Suprapubic skin (tissue), 4 donors: ENCODE results near the gene IGF1. TPM values are rescaled to one million over a fixed set of nuclear protein-coding genes. Genes with fewer than 3 reads are reported as not detected.

Source experiments
- DNase-seq, 2 donors: peaks; one replicate each; pipeline ENCODE4 v3.0.0-alpha.2; 2019; ENCODE audit warnings: low spot score in 2 of 2
- H3K27ac ChIP-seq: fragments of 200-600 bp; sonication (generic); one replicate; pipeline ENCODE4 v1.5.1; 2019
- H3K27me3 ChIP-seq: fragments of 200-600 bp; sonication (generic); one replicate; pipeline ENCODE4 v1.5.1; 2019
- H3K36me3 ChIP-seq: fragments of 200-600 bp; sonication (generic); one replicate; pipeline ENCODE4 v1.5.1; 2019
- H3K4me1 ChIP-seq: fragments of 200-600 bp; sonication (generic); one replicate; pipeline ENCODE4 v1.5.1; 2019
- H3K4me3 ChIP-seq: fragments of 200-600 bp; sonication (generic); one replicate; pipeline ENCODE4 v1.5.1; 2019; ENCODE audit warnings: mild to moderate bottlenecking
- H3K9me3 ChIP-seq: fragments of 200-600 bp; sonication (generic); one replicate; pipeline ENCODE4 v1.5.1; 2019
- CTCF ChIP-seq, 2 donors: fragments of 200-600 bp in 1 of 2; fragments of 450-650 bp in 1 of 2; sonication (generic) in 1 of 2; IDR thresholded peaks; one replicate each; pipeline ENCODE4 v1.5.1; 2016 to 2019; ENCODE audit warnings: antibody characterized with exemption in 2 of 2, mild to moderate bottlenecking in 1 of 2, moderate library complexity in 1 of 2
- EP300 ChIP-seq: sonication (generic); formaldehyde crosslinking; IDR thresholded peaks from one replicate; pipeline ENCODE4 v1.6.1; 2017; ENCODE audit warnings: antibody characterized with exemption
- POLR2A ChIP-seq, 2 donors: fragments of 450-650 bp; IDR thresholded peaks; one replicate each; pipeline ENCODE4 v1.6.1; 2017; ENCODE audit warnings: antibody characterized with exemption in 2 of 2, mild to moderate bottlenecking in 2 of 2, moderate library complexity in 2 of 2
- POLR2AphosphoS5 ChIP-seq, 3 donors: sonication (generic); formaldehyde crosslinking; IDR thresholded peaks; one replicate each; pipeline ENCODE4 v1.6.1; 2017; ENCODE audit warnings: antibody characterized with exemption in 3 of 3
- WGBS: methylation state at CpG from one replicate; pipeline ENCODE4 v1.1.5; 2018; 5-methylcytosine and 5-hydroxymethylcytosine counted together
- total RNA-seq, 4 donors: library from RNA; depleted of rRNA; stranded (reverse); fragments of >200 nt; gene quantifications; one replicate each; pipeline ENCODE4 v1.1.0, GENCODE V29; 2016

Gene IGF1
- total RNA-seq, 4 donors from 2014 or later, result 5.9 to 19.7 (median 11.7) TPM

- H3K4me1 ChIP-seq, result no peaks in the 10 kb centered on the region
- no peak overlapping the region for H3K4me3 ChIP-seq
- H3K36me3 ChIP-seq, result no peaks in the 10 kb centered on the region
- H3K27ac ChIP-seq, result no peak overlapping the region
- TF ChIP-seq EP300, result no peak
- no peak for TF ChIP-seq POLR2A (IDR thresholded peaks at IDR 0.05)
- TF ChIP-seq CTCF (IDR thresholded peaks at IDR 0.05), result no peak
- no peak for TF ChIP-seq POLR2AphosphoS5 (IDR thresholded peaks at IDR 0.05)
- no peaks in the 10 kb centered on the region for H3K27me3 ChIP-seq
- 88% methylated on average over 1 of the region's 1 CpG for WGBS
- H3K9me3 ChIP-seq, result no peaks in the 10 kb centered on the region
- no peak for DNase-seq
Observed at GRCh38 chr12:102521662-102522277, 41.4 kb upstream of the IGF1 start.

GRCh38 chr12:102518871-102519270 is 38.5 kb upstream of the IGF1 start:
- TF ChIP-seq POLR2AphosphoS5 (IDR thresholded peaks at IDR 0.05) (no peak), POLR2A (IDR thresholded peaks at IDR 0.05) (no peak), CTCF (IDR thresholded peaks at IDR 0.05) (no peak), EP300 (no peak)
- no peak for DNase-seq
- no peaks in the 10 kb centered on the region for H3K36me3 ChIP-seq
- H3K27ac ChIP-seq, result no peak overlapping the region
- H3K27me3 ChIP-seq, result no peaks in the 10 kb centered on the region
- WGBS, result 91% methylated on average over 5 of the region's 5 CpGs
- no peaks in the 10 kb centered on the region for H3K9me3 ChIP-seq
- H3K4me3 ChIP-seq, result no peak overlapping the region
- H3K4me1 ChIP-seq, result no peaks in the 10 kb centered on the region

DNA sequence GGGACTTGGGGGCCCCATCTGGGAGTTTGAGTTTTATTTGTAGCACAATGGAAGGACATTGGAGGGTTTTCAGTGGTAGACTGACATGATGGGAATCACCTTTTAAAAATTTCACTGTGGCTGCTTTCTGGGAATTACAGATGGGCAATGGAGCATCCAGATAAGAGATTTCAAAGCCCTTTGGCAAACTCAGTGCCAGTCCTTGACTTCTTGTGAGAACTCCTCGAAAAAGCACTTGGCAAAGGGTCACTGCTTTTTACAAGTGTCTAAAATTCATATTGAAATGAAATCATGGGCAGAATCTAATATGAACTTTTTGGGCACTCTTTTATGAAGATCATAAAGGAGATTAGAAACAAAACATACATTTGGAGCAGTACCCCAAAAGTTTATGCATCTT is 34.3 kb upstream of the IGF1 start:
- Histone ChIP-seq H3K4me3 (no peak overlapping the region), H3K9me3 (no peaks in the 10 kb centered on the region), H3K36me3 (no peaks in the 10 kb centered on the region), H3K27ac (no peak overlapping the region), H3K4me1 (no peaks in the 10 kb centered on the region), H3K27me3 (no peaks in the 10 kb centered on the region)
- DNase-seq, result no peak
- 61% methylated on average over 1 of the region's 1 CpG for WGBS
- TF ChIP-seq CTCF (IDR thresholded peaks at IDR 0.05), result no peak
- TF ChIP-seq EP300, result no peak
- TF ChIP-seq POLR2A (IDR thresholded peaks at IDR 0.05), result no peak
- TF ChIP-seq POLR2AphosphoS5 (IDR thresholded peaks at IDR 0.05), result no peak

DNA sequence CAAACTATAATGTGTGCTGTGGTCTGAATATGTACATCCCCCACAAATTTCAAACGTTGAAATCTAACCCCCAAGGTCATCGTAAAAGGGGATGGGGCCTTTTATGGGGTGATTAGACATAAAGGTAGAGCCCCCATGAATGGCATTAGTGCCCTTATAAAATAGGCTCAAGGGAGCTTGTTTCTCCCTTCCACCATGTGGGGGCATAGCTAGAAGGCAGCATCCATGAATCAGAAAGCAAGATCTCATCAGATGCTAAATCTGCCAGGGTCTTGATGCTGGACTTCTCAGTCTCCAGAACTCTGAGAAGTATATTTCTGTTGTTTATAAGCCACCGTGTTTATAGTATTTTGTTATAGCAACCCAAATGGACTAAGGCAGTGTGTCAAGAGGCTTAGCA is 33.4 kb upstream of the IGF1 start:
- WGBS, result 72% methylated on average over 3 of the region's 3 CpGs
- no peaks in the 10 kb centered on the region for H3K27me3 ChIP-seq
- no peaks in the 10 kb centered on the region for H3K36me3 ChIP-seq
- no peak overlapping the region for H3K27ac ChIP-seq
- no peak overlapping the region for H3K4me3 ChIP-seq
- TF ChIP-seq POLR2A (IDR thresholded peaks at IDR 0.05) (no peak), EP300 (no peak), CTCF (IDR thresholded peaks at IDR 0.05) (no peak), POLR2AphosphoS5 (IDR thresholded peaks at IDR 0.05) (no peak)
- no peaks in the 10 kb centered on the region for H3K9me3 ChIP-seq
- DNase-seq, result no peak
- no peaks in the 10 kb centered on the region for H3K4me1 ChIP-seq

DNA sequence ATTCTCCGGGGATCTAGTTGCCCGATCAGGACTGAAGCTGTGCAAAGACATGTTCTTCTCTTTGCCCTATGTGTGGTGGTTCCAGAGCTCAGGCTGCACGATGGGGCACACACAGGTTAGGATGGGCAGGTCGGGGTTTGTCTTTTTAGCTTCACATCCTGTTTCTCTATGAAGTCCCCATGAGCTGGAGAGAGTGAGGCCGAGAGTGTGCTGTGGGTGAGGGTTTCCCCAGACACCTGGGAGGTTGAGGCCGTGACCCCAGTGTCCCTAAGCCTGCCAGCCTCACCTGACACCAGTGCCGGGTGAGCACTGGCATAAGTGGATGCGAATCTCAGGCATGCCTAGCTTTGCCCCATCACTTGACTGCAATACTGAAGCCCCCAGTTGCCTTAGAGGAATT is 32.9 kb upstream of the IGF1 start:
- no peak for DNase-seq
- WGBS, result 70% methylated on average over 8 of the region's 8 CpGs
- Histone ChIP-seq H3K4me1 (no peaks in the 10 kb centered on the region), H3K36me3 (no peaks in the 10 kb centered on the region), H3K27ac (no peak overlapping the region), H3K4me3 (no peak overlapping the region), H3K27me3 (no peaks in the 10 kb centered on the region), H3K9me3 (no peaks in the 10 kb centered on the region)
- TF ChIP-seq POLR2AphosphoS5 (IDR thresholded peaks at IDR 0.05), result no peak
- TF ChIP-seq POLR2A (IDR thresholded peaks at IDR 0.05), result no peak
- TF ChIP-seq EP300, result no peak
- TF ChIP-seq CTCF (IDR thresholded peaks at IDR 0.05), result no peak
